Heart right ventricle (tissue), 16 donors: Measurements from ENCODE around the gene LAMA5. TPM values are rescaled to one million over a fixed set of nuclear protein-coding genes. Genes with fewer than 3 reads are reported as not detected.

Experiments
- ATAC-seq, 8 donors: fragments of 200-7000 bp; cut with Tn5 transposase; one replicate each; pipeline ENCODE4 v1.9.1; 2020; ENCODE audit warnings: mild to moderate bottlenecking in 8 of 8, moderate library complexity in 8 of 8, moderate number of reproducible peaks in 1 of 8
- DNase-seq, 2 donors: peaks; one replicate each; pipeline ENCODE4 v3.0.0-alpha.2; 2020
- H3K27ac ChIP-seq, 10 donors: fragments of 200-600 bp; sonication (generic) in 2 of 10; one replicate each; pipeline versions ENCODE4 v1.5.0 to v1.8.0; 2020 to 2022; ENCODE audit warnings: mild to moderate bottlenecking in 3 of 10
- H3K27me3 ChIP-seq, 7 donors: fragments of 200-600 bp; one replicate each; pipeline ENCODE4 v1.8.0; 2021 to 2022; ENCODE audit warnings: mild to moderate bottlenecking in 2 of 7
- H3K36me3 ChIP-seq, 9 donors: fragments of 200-600 bp; sonication (generic) in 1 of 9; one replicate each; pipeline versions ENCODE4 v1.5.0 to v1.8.0; 2020 to 2022; ENCODE audit warnings: mild to moderate bottlenecking in 2 of 9
- H3K4me1 ChIP-seq, 9 donors: fragments of 200-600 bp; sonication (generic) in 1 of 9; one replicate each; pipeline versions ENCODE4 v1.5.0 to v1.8.0; 2020 to 2022; ENCODE audit warnings: mild to moderate bottlenecking in 4 of 9
- H3K4me3 ChIP-seq, 10 donors: fragments of 200-600 bp; sonication (generic) in 2 of 10; one replicate each; pipeline versions ENCODE4 v1.5.0 to v1.8.0; 2020 to 2022; ENCODE audit warnings: mild to moderate bottlenecking in 7 of 10, moderate library complexity in 2 of 10
- H3K9me3 ChIP-seq, 11 donors: fragments of 200-600 bp in 10 of 11; sonication (generic) in 2 of 11; one replicate each; pipeline versions ENCODE4 v1.5.0 to v1.8.0; 2013 to 2022; ENCODE audit warnings: mild to moderate bottlenecking in 2 of 11, control low read depth in 1 of 11, moderate library complexity in 1 of 11
- CTCF ChIP-seq, 9 donors: fragments of 200-600 bp; sonication (generic) in 2 of 9; IDR thresholded peaks; one replicate each; pipeline versions ENCODE4 v1.5.0 to v1.8.0; 2021 to 2022; ENCODE audit warnings: antibody characterized with exemption in 9 of 9, mild to moderate bottlenecking in 5 of 9, moderate library complexity in 1 of 9
- WGBS, 2 donors: extraction: QIAGEN DNeasy Blood & Tissue Kit; methylation state at CpG; one replicate each; pipeline ENCODE4 v1.1.7; 2013; ENCODE audit warnings: inconsistent platforms in 1 of 2; 5-methylcytosine and 5-hydroxymethylcytosine counted together
- intact Hi-C, 10 donors: fragments of 100-400 bp; cut with DNase I; formaldehyde crosslinking; loops; one replicate each; pipeline versions ENCODE4 v1.11.1 to v1.14.2; 2022
- polyA plus RNA-seq, 2 donors: library from polyadenylated mRNA; stranded (reverse); fragments of 200-250 nt; gene quantifications; one replicate each; pipeline ENCODE4 v1.2.3, GENCODE V29; 2013
- total RNA-seq, 10 donors: library from RNA; stranded (reverse); fragmentation: NEBNext Ultra II Directional in 3 of 10; extraction: Animal tissue kit (Norgen Biotek cat#: 25700) in 3 of 10; gene quantifications; one replicate each; pipeline versions ENCODE4 v1.2.1 to v1.2.4, GENCODE V29; 2021 to 2023
- donor health status: Arrhythmogenic right ventricular cardiomyopathy.
- donor health status: ischemic (EF 13 %, LVEDD 7.1; RV severe dilation, severe dysfunction).
- donor health status: healthy with polysubstance abuse.
- donor health status: DM: no; HTN: yes; CAD: no.
- donor health status: DM: no; HTN: no; CAD: no.
- donor health status: ischemic (EF 25% LVEDD 6.9; RV normal size, moderate dysfunction).
- donor health status: ischemic (EF 25% LVEDD 5.7; RV mildly dilated, moderate dysfunction).
- donor health status: healthy.
- donor health status: DM: yes; HTN: yes; CAD: no.
- donor health status: Ischemic cardiomyopathy.
- donor health status: ischemic (EF 35%, LVEDD 5.7; RV mildly dilated, moderate dysfunction).
- donor health status: nonischemic (EF 11% LVEDD 7.7; RV severe dilation, severe dysfunction).
- donor health status: DM: yes; HTN: yes; CAD: no.
- donor health status: PGD.
- donor health status: ischemic (EF 29% LVEDD 5.4; RV normal size, mild dysfunction).
- donor health status: nonischemic (EF 23%, LVEDD 6.1; RV moderate dilation, normal function).

The LAMA5 gene
- total and polyA plus RNA-seq, 12 donors: 53.9 to 358 (median 76.5) TPM

- 88 to 89% methylated on average over 21 of the region's 21 CpGs for WGBS, 2 donors
- H3K27ac ChIP-seq: no peak overlapping the region
- no peak overlapping the region for H3K4me3 ChIP-seq
- peaks cover 0 to 83% (median 18%) of the 10 kb centered on the region in 9 donors for H3K36me3 ChIP-seq
- intact Hi-C loops: no loop called here
- no peaks in the 10 kb centered on the region for H3K27me3 ChIP-seq
- TF ChIP-seq CTCF (IDR thresholded peaks at IDR 0.05): no peak
- no peaks in the 10 kb centered on the region for H3K9me3 ChIP-seq
- DNase-seq (no peak), ATAC-seq (peak in 2 of 8 donors; percentile 3 to 10)
- peaks cover 3 to 19% (median 6%) of the 10 kb centered on the region in 9 donors for H3K4me1 ChIP-seq
Observed at GRCh38 chr20:62392621-62393334, 25.7 kb upstream of the LAMA5 start.

DNA sequence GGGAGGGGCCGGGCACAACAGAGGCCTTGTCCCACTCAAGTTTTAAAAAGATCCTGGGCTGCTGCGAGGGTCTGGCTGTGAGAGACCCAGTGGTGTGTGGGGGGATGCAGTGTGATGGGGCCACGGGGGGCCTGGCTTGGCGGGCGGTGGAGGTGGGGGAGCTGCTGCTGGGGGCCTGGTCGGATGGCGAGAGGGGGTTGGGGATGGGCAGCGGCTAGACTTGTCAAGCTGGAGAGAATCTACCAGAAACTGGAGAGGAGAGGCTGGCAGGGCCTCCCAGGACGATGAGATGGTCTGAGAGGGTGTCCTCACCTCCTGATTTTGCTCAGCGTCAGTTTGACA lies 24.9 kb upstream of the LAMA5 start:
- H3K36me3 ChIP-seq: peaks cover 0 to 84% (median 18%) of the 10 kb centered on the region in 9 donors
- WGBS, 2 donors: 87% methylated on average over 10 of the region's 10 CpGs
- H3K4me1 ChIP-seq: peaks cover 6 to 24% (median 10%) of the 10 kb centered on the region in 9 donors
- H3K9me3 ChIP-seq: no peaks in the 10 kb centered on the region
- H3K4me3 ChIP-seq: no peak overlapping the region
- no peaks in the 10 kb centered on the region for H3K27me3 ChIP-seq
- DNase-seq (no peak), ATAC-seq (no peak)
- intact Hi-C loops: no loop called here
- TF ChIP-seq CTCF (IDR thresholded peaks at IDR 0.05): no peak
- H3K27ac ChIP-seq: no peak overlapping the region

- peaks cover 0 to 84% (median 18%) of the 10 kb centered on the region in 9 donors for H3K36me3 ChIP-seq
- H3K9me3 ChIP-seq: no peaks in the 10 kb centered on the region
- peaks cover 6 to 19% (median 10%) of the 10 kb centered on the region in 9 donors for H3K4me1 ChIP-seq
- no peak overlapping the region for H3K27ac ChIP-seq
- DNase-seq (no peak), ATAC-seq (no peak)
- no peaks in the 10 kb centered on the region for H3K27me3 ChIP-seq
- intact Hi-C loops: no loop called here
- WGBS, 2 donors: 89 to 90% methylated on average over 44 of the region's 44 CpGs
- TF ChIP-seq CTCF (IDR thresholded peaks at IDR 0.05): no peak
- H3K4me3 ChIP-seq: no peak overlapping the region
Observed at GRCh38 chr20:62391165-62392076, 24.3 kb upstream of the LAMA5 start.

GRCh38 chr20:62390317-62391164 lies 23.4 kb upstream of the LAMA5 start:
- no peak overlapping the region for H3K27ac ChIP-seq
- peaks cover 0 to 76% (median 18%) of the 10 kb centered on the region in 9 donors for H3K36me3 ChIP-seq
- intact Hi-C loops: no loop called here
- ATAC-seq (no peak), DNase-seq (no peak)
- no peaks in the 10 kb centered on the region for H3K27me3 ChIP-seq
- no peak overlapping the region for H3K4me3 ChIP-seq
- no peak for TF ChIP-seq CTCF (IDR thresholded peaks at IDR 0.05)
- no peaks in the 10 kb centered on the region for H3K9me3 ChIP-seq
- H3K4me1 ChIP-seq: peaks cover 6 to 24% (median 19%) of the 10 kb centered on the region in 9 donors
- 82 to 84% methylated on average over 29 of the region's 29 CpGs for WGBS, 2 donors
